Neural crest cell (in vitro differentiated cells): Measurements from ENCODE around the gene RXYLT1. TPM values are rescaled to one million over a fixed set of nuclear protein-coding genes. Genes with fewer than 3 reads are reported as not detected.

ENCODE experiments used
- DNase-seq: peaks from one replicate; pipeline ENCODE4 v3.0.0; 2021; ENCODE audit warnings: low read depth, mixed read lengths, low spot score
- H3K27ac Mint-ChIP-seq: one replicate; pipeline ENCODE4 v1.8.0; 2021; ENCODE audit warnings: mild to moderate bottlenecking, mixed read lengths; ENCODE audit not compliant: unreplicated experiment
- H3K27me3 Mint-ChIP-seq: 2 replicates; pipeline ENCODE4 v1.8.0; 2021; ENCODE audit warnings: low read depth, mild to moderate bottlenecking, mixed read lengths
- H3K36me3 Mint-ChIP-seq: 2 replicates; pipeline ENCODE4 v1.8.0; 2021; ENCODE audit warnings: low read depth, mild to moderate bottlenecking, mixed read lengths
- H3K4me1 Mint-ChIP-seq: 2 replicates; pipeline ENCODE4 v1.8.0; 2021; ENCODE audit warnings: mixed read lengths
- H3K4me3 Mint-ChIP-seq: one replicate; pipeline ENCODE4 v1.8.0; 2021; ENCODE audit warnings: mild to moderate bottlenecking, mixed read lengths
- H3K9me3 Mint-ChIP-seq: 2 replicates; pipeline ENCODE4 v1.8.0; 2021; ENCODE audit warnings: mixed read lengths
- CTCF ChIP-seq: fragments of 200-600 bp; sonication (generic); conservative IDR thresholded peaks from 2 replicates; pipeline ENCODE4 v1.5.0; 2021; ENCODE audit warnings: antibody characterized with exemption, mild to moderate bottlenecking
- total RNA-seq: library from RNA; stranded (reverse); gene quantifications from 2 replicates; pipeline ENCODE4 v1.2.1, GENCODE V29; 2021

Gene RXYLT1
- total RNA-seq, 1 donor from 2014 or later = 20.8 TPM

- Mint-ChIP-seq H3K27ac (no peak overlapping the region), H3K4me3 (no peak overlapping the region), H3K27me3 (peaks cover 6% of the 10 kb centered on the region), H3K9me3 (no peaks in the 10 kb centered on the region), H3K36me3 (peaks cover under 1% of the 10 kb centered on the region), H3K4me1 (peaks cover 21% of the 10 kb centered on the region)
- no peak for DNase-seq
- TF ChIP-seq CTCF = no peak
These were observed 2.4 kb upstream of the RXYLT1 start for GRCh38 chr12:63777340-63777739.

- peaks cover 3% of the 10 kb centered on the region for H3K27me3 Mint-ChIP-seq
- H3K9me3 Mint-ChIP-seq = no peaks in the 10 kb centered on the region
- peaks cover 17% of the 10 kb centered on the region for H3K36me3 Mint-ChIP-seq
- no peak for DNase-seq
- peak overlapping the region; percentile 78 for H3K27ac Mint-ChIP-seq
- peak overlapping the region; percentile 73 for H3K4me3 Mint-ChIP-seq
- no peak for TF ChIP-seq CTCF
- peaks cover 32% of the 10 kb centered on the region for H3K4me1 Mint-ChIP-seq
These were observed 2.8 kb downstream of the RXYLT1 start for GRCh38 chr12:63782466-63782865.

- no peak for TF ChIP-seq CTCF
- Mint-ChIP-seq H3K4me1 (peaks cover 11% of the 10 kb centered on the region), H3K36me3 (peaks cover 32% of the 10 kb centered on the region), H3K27ac (peak overlapping the region; percentile 86), H3K9me3 (no peaks in the 10 kb centered on the region), H3K27me3 (no peaks in the 10 kb centered on the region), H3K4me3 (no peak overlapping the region)
- DNase-seq = no peak
These were observed 7.6 kb downstream of the RXYLT1 start for GRCh38 chr12:63787306-63787705.

GRCh38 chr12:63790608-63790945, 10.9 kb downstream of the RXYLT1 start:
- Mint-ChIP-seq H3K4me1 (no peaks in the 10 kb centered on the region), H3K9me3 (no peaks in the 10 kb centered on the region), H3K36me3 (peaks cover 21% of the 10 kb centered on the region), H3K4me3 (no peak overlapping the region), H3K27me3 (no peaks in the 10 kb centered on the region), H3K27ac (no peak overlapping the region)
- DNase-seq = no peak
- TF ChIP-seq CTCF = no peak

DNA sequence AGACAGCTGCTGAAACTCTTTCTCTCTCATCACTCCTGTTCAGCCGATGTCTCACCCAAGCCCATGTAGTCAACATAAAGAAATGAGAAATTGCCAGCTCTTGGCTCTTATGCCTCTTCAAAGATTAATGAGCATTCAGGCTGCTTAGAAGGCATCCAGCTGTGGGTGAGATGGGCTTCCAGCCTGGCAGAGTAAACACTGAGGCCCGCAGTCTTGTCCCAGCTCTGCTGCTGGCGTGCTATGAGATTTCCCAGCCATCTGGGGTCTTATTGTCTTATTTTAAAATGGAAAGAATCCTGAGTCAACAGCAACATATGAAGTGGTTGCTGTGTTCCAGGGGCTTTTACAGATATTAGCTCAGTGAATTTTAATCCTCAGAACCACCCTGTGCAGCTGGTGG, 12.6 kb downstream of the RXYLT1 start:
- no peaks in the 10 kb centered on the region for H3K9me3 Mint-ChIP-seq
- no peak for DNase-seq
- no peak for TF ChIP-seq CTCF
- no peak overlapping the region for H3K27ac Mint-ChIP-seq
- H3K27me3 Mint-ChIP-seq = no peaks in the 10 kb centered on the region
- H3K4me3 Mint-ChIP-seq = no peak overlapping the region
- H3K36me3 Mint-ChIP-seq = peaks cover 22% of the 10 kb centered on the region
- no peaks in the 10 kb centered on the region for H3K4me1 Mint-ChIP-seq

GRCh38 chr12:63795032-63795687, 15.5 kb downstream of the RXYLT1 start:
- no peak for TF ChIP-seq CTCF
- H3K4me3 Mint-ChIP-seq = no peak overlapping the region
- H3K4me1 Mint-ChIP-seq = no peaks in the 10 kb centered on the region
- peaks cover 9% of the 10 kb centered on the region for H3K36me3 Mint-ChIP-seq
- H3K9me3 Mint-ChIP-seq = no peaks in the 10 kb centered on the region
- H3K27me3 Mint-ChIP-seq = no peaks in the 10 kb centered on the region
- H3K27ac Mint-ChIP-seq = no peak overlapping the region
- no peak for DNase-seq
